ENCODE measurements around the gene LETM1. TPM values are rescaled to one million over a fixed set of nuclear protein-coding genes. Genes with fewer than 3 reads are reported as not detected.

Gene LETM1
- total and polyA plus RNA-seq, 10 donors, result 6.5 to 47.7 (median 34.7) TPM

DNA sequence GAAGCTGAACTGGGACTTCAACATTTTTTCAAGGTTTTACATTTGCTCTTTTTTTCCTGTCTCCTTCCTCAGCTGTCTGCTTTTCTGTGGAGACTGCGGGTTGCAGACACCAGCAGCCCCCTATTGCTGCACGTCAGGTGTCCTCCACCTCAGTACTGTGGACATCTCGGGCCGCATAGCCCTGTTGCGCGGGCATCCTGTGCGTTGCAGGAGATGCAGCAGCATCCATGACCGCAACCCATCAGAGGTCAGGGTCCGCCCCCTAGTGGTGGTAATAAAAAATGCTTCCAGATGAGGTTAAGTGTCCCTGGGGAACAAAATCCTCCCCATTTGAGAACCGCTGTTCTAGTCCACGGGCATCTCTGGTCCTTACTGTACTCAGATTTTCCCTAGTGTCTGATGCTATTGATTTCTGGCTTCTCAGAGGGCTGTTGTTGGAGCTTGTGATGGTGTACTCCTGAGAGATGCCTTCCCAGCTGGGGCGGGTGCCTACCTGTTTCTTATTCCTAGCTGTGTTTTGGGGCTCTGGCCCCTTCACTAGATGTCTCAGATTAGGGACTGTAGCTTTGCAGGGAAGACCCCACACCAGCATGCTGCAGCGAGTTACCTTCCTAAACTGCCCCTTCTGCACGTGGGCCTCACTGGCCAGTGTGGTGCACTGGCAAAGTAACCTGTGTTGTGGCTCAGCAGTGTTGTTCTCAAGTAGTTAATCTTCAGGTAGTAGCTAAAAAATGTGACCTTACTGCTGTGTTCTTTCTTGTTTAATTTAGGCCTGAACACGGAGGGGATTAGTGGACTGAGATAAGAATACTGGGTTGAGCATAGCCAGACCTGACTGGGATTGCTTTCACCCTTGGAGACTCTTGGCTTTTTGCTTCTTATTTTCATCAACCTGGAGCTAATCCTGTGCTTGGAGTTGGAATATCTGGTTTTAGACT lies 43.5 kb upstream of the LETM1 start:
- Histone ChIP-seq H3K4me3 (no peak overlapping the region), H3K9me3 (no peaks in the 10 kb centered on the region), H3K36me3 (peaks cover 0 to 53% (median 16%) of the 10 kb centered on the region in 6 donors), H3K27ac (no peak overlapping the region), H3K27me3 (replicated peaks in 1 of 7) (no peaks in the 10 kb centered on the region), H3K4me1 (peaks cover 0 to 15% (median 8%) of the 10 kb centered on the region in 6 donors)
- WGBS, 5 donors, result 27 to 31% (median 28%) methylated on average over 15 of the region's 15 CpGs
- peak; percentile 73 to 92 (median 86) for TF ChIP-seq CTCF (IDR thresholded peaks at IDR 0.05 in 8 of 11, conservative IDR thresholded peaks at IDR 0.05 in 3 of 11)
- TF ChIP-seq POLR2AphosphoS5 (IDR thresholded peaks at IDR 0.05), result peak; percentile 34 to 65 (median 47)
- no peak for TF ChIP-seq POLR2A (IDR thresholded peaks at IDR 0.05)
- peak; percentile 90 for DNase-seq
- intact Hi-C loops (cut with DNase I; ENCODE audit: low total_unique reads), result loop anchor here (5.0 kb wide), 1 partner anchor 152 kb away; no protein-coding TSS in a partner anchor

GRCh38 chr4:1898681-1899080 lies 42.7 kb upstream of the LETM1 start:
- H3K4me3 ChIP-seq, result no peak overlapping the region
- H3K36me3 ChIP-seq, result peaks cover 0 to 48% (median 14%) of the 10 kb centered on the region in 6 donors
- H3K27ac ChIP-seq, result no peak overlapping the region
- intact Hi-C loops (cut with DNase I; ENCODE audit: low total_unique reads), result loop anchor here (5.0 kb wide), 1 partner anchor 151 kb away; no protein-coding TSS in a partner anchor
- H3K27me3 ChIP-seq (replicated peaks in 1 of 7), result no peaks in the 10 kb centered on the region
- peaks cover 0 to 15% (median 8%) of the 10 kb centered on the region in 6 donors for H3K4me1 ChIP-seq
- no peaks in the 10 kb centered on the region for H3K9me3 ChIP-seq
- WGBS, 5 donors, result 55 to 72% (median 59%) methylated on average over 1 of the region's 1 CpG
- DNase-seq, result no peak
- no peak for TF ChIP-seq POLR2A (IDR thresholded peaks at IDR 0.05)
- TF ChIP-seq CTCF (IDR thresholded peaks at IDR 0.05 in 8 of 11, conservative IDR thresholded peaks at IDR 0.05 in 3 of 11), result no peak
- no peak for TF ChIP-seq POLR2AphosphoS5 (IDR thresholded peaks at IDR 0.05)

- Histone ChIP-seq H3K27me3 (replicated peaks in 1 of 7) (no peaks in the 10 kb centered on the region), H3K27ac (no peak overlapping the region), H3K4me3 (no peak overlapping the region), H3K4me1 (peaks cover 0 to 15% (median 8%) of the 10 kb centered on the region in 6 donors), H3K36me3 (peaks cover 0 to 48% (median 14%) of the 10 kb centered on the region in 6 donors), H3K9me3 (no peaks in the 10 kb centered on the region)
- peak; percentile 18 for DNase-seq
- WGBS, 5 donors, result 95 to 98% (median 96%) methylated on average over 6 of the region's 6 CpGs
- intact Hi-C loops (cut with DNase I; ENCODE audit: low total_unique reads), result loop anchor here (5.0 kb wide), 1 partner anchor 151 kb away; no protein-coding TSS in a partner anchor
- TF ChIP-seq POLR2A (IDR thresholded peaks at IDR 0.05), result no peak
- no peak for TF ChIP-seq CTCF (IDR thresholded peaks at IDR 0.05 in 8 of 11, conservative IDR thresholded peaks at IDR 0.05 in 3 of 11)
- TF ChIP-seq POLR2AphosphoS5 (IDR thresholded peaks at IDR 0.05), result no peak
Measured at GRCh38 chr4:1898007-1898406, 42.1 kb upstream of the LETM1 start.

- peaks cover 0 to 43% (median 11%) of the 10 kb centered on the region in 6 donors for H3K36me3 ChIP-seq
- no peaks in the 10 kb centered on the region for H3K9me3 ChIP-seq
- no peak overlapping the region for H3K4me3 ChIP-seq
- no peak for DNase-seq
- intact Hi-C loops (cut with DNase I; ENCODE audit: low total_unique reads), result loop anchor here (5.0 kb wide), 1 partner anchor 149 kb away; no protein-coding TSS in a partner anchor
- 84 to 90% (median 85%) methylated on average over 6 of the region's 6 CpGs for WGBS, 5 donors
- H3K27me3 ChIP-seq (replicated peaks in 1 of 7), result no peaks in the 10 kb centered on the region
- H3K4me1 ChIP-seq, result peaks cover 0 to 15% (median 8%) of the 10 kb centered on the region in 6 donors
- TF ChIP-seq POLR2AphosphoS5 (IDR thresholded peaks at IDR 0.05) (no peak), POLR2A (IDR thresholded peaks at IDR 0.05) (no peak), CTCF (IDR thresholded peaks at IDR 0.05 in 8 of 11, conservative IDR thresholded peaks at IDR 0.05 in 3 of 11) (no peak)
- no peak overlapping the region for H3K27ac ChIP-seq
Measured at GRCh38 chr4:1896658-1896991, 40.7 kb upstream of the LETM1 start.
